HEK293 (cell line): Measurements from ENCODE around the gene GCFC2.

Experiments
- CTCF ChIA-PET: fragments of 350-600 bp; formaldehyde crosslinking; extraction: SDS; loops from one replicate; lab custom pipeline; 2021; ENCODE audit warnings: antibody characterized with exemption; lab: Yijun Ruan, JAX
- POLR2A ChIA-PET: fragments of 300-600 bp; formaldehyde crosslinking; extraction: SDS; loops from one replicate; lab custom pipeline; 2020; ENCODE audit warnings: antibody characterized with exemption, inconsistent platforms; lab: Yijun Ruan, JAX
- H3K27ac ChIP-seq: fragments of 200-500 bp; sonication (Bioruptor generic); 2 replicates; pipeline ENCODE4 v1.5.1; 2014; ENCODE audit warnings: low read depth, low read length, control low read depth, inconsistent platforms; ENCODE audit errors: extremely low read depth
- H3K36me3 ChIP-seq, 2 experiments: fragments of 200-500 bp in 1 of 2; sonication (Bioruptor generic) in 1 of 2; 1 replicate in 1 of 2; 2 replicates in 1 of 2; pipeline ENCODE4 v1.5.1; 2014 to 2017; ENCODE audit warnings: inconsistent platforms in 2 of 2, low read length in 2 of 2; ENCODE audit not compliant: control insufficient read depth in 2 of 2, insufficient read depth in 1 of 2
- H3K4me1 ChIP-seq: fragments of 200-500 bp; sonication (Bioruptor generic); 2 replicates; pipeline ENCODE4 v1.5.1; 2014; ENCODE audit warnings: mild to moderate bottlenecking, low read length, inconsistent platforms; ENCODE audit not compliant: control insufficient read depth, insufficient read depth
- H3K4me3 ChIP-seq: 2 replicates; pipeline ENCODE4 v1.5.1; 2011; ENCODE audit warnings: low read depth, mild to moderate bottlenecking, control low read depth, low read length, moderate library complexity
- H3K9me3 ChIP-seq: fragments of 200-500 bp; sonication (Bioruptor generic); 2 replicates; pipeline ENCODE4 v1.5.1; 2014; ENCODE audit warnings: low read depth, low read length, inconsistent platforms; ENCODE audit not compliant: control insufficient read depth, insufficient read depth
- BCL11A ChIP-seq: fragments of 450-650 bp; formaldehyde crosslinking; IDR thresholded peaks from 2 replicates; pipeline ENCODE4 v1.5.1; 2016; ENCODE audit warnings: low read depth, missing biosample characterization, missing genetic modification characterization
- EGR2 ChIP-seq: fragments of 450-650 bp; formaldehyde crosslinking; IDR thresholded peaks from 2 replicates; pipeline ENCODE4 v1.5.1; 2016; ENCODE audit warnings: low read depth, missing biosample characterization, missing genetic modification characterization
- GLI2 ChIP-seq: fragments of 450-650 bp; formaldehyde crosslinking; IDR thresholded peaks from 2 replicates; pipeline ENCODE4; 2017; ENCODE audit warnings: missing biosample characterization, missing genetic modification characterization, low read depth, borderline replicate concordance
- IKZF3 ChIP-seq: fragments of 450-650 bp; IDR thresholded peaks from 2 replicates; pipeline ENCODE4 v1.5.0; 2018; ENCODE audit warnings: missing biosample characterization, mild to moderate bottlenecking, missing genetic modification characterization, moderate library complexity
- KLF7 ChIP-seq: fragments of 450-650 bp; formaldehyde crosslinking; IDR thresholded peaks from 2 replicates; pipeline ENCODE4 v1.5.1; 2016; ENCODE audit warnings: missing biosample characterization, missing genetic modification characterization, borderline replicate concordance
- KLF8 ChIP-seq: fragments of 450-650 bp; formaldehyde crosslinking; IDR thresholded peaks from 2 replicates; pipeline ENCODE4 v1.5.1; 2016; ENCODE audit warnings: missing biosample characterization, missing genetic modification characterization
- OSR2 ChIP-seq: fragments of 450-650 bp; formaldehyde crosslinking; IDR thresholded peaks from 2 replicates; pipeline ENCODE4 v1.5.1; 2016; ENCODE audit warnings: missing biosample characterization, missing genetic modification characterization
- SALL2 ChIP-seq: fragments of 450-650 bp; formaldehyde crosslinking; IDR thresholded peaks from 2 replicates; pipeline ENCODE4 v1.5.0; 2017; ENCODE audit warnings: missing biosample characterization, mild to moderate bottlenecking, missing genetic modification characterization, borderline replicate concordance
- TCF7L2 ChIP-seq: IDR thresholded peaks from 2 replicates; pipeline ENCODE4 v1.6.1; 2011; ENCODE audit warnings: low read depth, mild to moderate bottlenecking, inconsistent platforms, low read length, moderate library complexity, borderline replicate concordance
- YY1 ChIP-seq: fragments of 450-650 bp; formaldehyde crosslinking; IDR thresholded peaks from 2 replicates; pipeline ENCODE4 v1.5.1; 2018; ENCODE audit warnings: missing biosample characterization, missing genetic modification characterization
- ZBTB8A ChIP-seq: fragments of 450-650 bp; formaldehyde crosslinking; IDR thresholded peaks from 2 replicates; pipeline ENCODE4 v1.5.1; 2016; ENCODE audit warnings: missing biosample characterization, missing genetic modification characterization
- ZNF169 ChIP-seq: fragments of 450-650 bp; formaldehyde crosslinking; IDR thresholded peaks from 2 replicates; pipeline ENCODE4 v1.5.1; 2016; ENCODE audit warnings: missing biosample characterization, missing genetic modification characterization
- ZNF174 ChIP-seq: fragments of 450-650 bp; formaldehyde crosslinking; IDR thresholded peaks from 2 replicates; pipeline ENCODE4 v1.5.0; 2017; ENCODE audit warnings: missing biosample characterization, mild to moderate bottlenecking, missing genetic modification characterization
- ZNF221 ChIP-seq: fragments of 450-650 bp; formaldehyde crosslinking; IDR thresholded peaks from 2 replicates; pipeline ENCODE4 v1.5.1; 2017; ENCODE audit warnings: missing biosample characterization, missing genetic modification characterization, borderline replicate concordance
- ZNF549 ChIP-seq: fragments of 450-650 bp; IDR thresholded peaks from 2 replicates; pipeline ENCODE4 v1.5.1; 2018; ENCODE audit warnings: missing biosample characterization, missing genetic modification characterization, mild to moderate bottlenecking, inconsistent platforms, moderate library complexity
- ZNF658 ChIP-seq: fragments of 450-650 bp; formaldehyde crosslinking; IDR thresholded peaks from 2 replicates; pipeline ENCODE4; 2016; ENCODE audit warnings: missing biosample characterization, missing genetic modification characterization
- ZNF747 ChIP-seq: fragments of 450-650 bp; formaldehyde crosslinking; IDR thresholded peaks from 2 replicates; pipeline ENCODE4 v1.5.1; 2016; ENCODE audit warnings: missing biosample characterization, missing genetic modification characterization
- ZNF837 ChIP-seq: fragments of 450-650 bp; formaldehyde crosslinking; IDR thresholded peaks from 2 replicates; pipeline ENCODE4 v1.5.1; 2016; ENCODE audit warnings: missing biosample characterization, missing genetic modification characterization
- TF ChIP-seq, protein P1 (sequence below): fragments of 450-650 bp; formaldehyde crosslinking; IDR thresholded peaks from 2 replicates; pipeline ENCODE4 v1.5.1; 2016; ENCODE audit warnings: missing biosample characterization, missing genetic modification characterization, borderline replicate concordance
- TF ChIP-seq, protein P2 (sequence below): fragments of 450-650 bp; IDR thresholded peaks from 2 replicates; pipeline ENCODE4 v1.5.1; 2018; ENCODE audit warnings: missing biosample characterization, missing genetic modification characterization
- TF ChIP-seq, protein P3 (sequence below): fragments of 450-650 bp; formaldehyde crosslinking; IDR thresholded peaks from 2 replicates; pipeline ENCODE4 v1.5.0; 2017; ENCODE audit warnings: missing biosample characterization, missing genetic modification characterization, borderline replicate concordance
- TF ChIP-seq, protein P4 (sequence below): fragments of 450-650 bp; formaldehyde crosslinking; IDR thresholded peaks from 2 replicates; pipeline ENCODE4 v1.5.1; 2016; ENCODE audit warnings: missing biosample characterization, missing genetic modification characterization
- TF ChIP-seq, protein P5 (sequence below): fragments of 450-650 bp; formaldehyde crosslinking; IDR thresholded peaks from 2 replicates; pipeline ENCODE4 v1.5.1; 2016; ENCODE audit warnings: missing biosample characterization, missing genetic modification characterization
- TF ChIP-seq, protein P6 (sequence below): fragments of 450-650 bp; formaldehyde crosslinking; IDR thresholded peaks from 2 replicates; pipeline ENCODE4 v1.5.1; 2016; ENCODE audit warnings: missing biosample characterization, missing genetic modification characterization

The GCFC2 gene

DNA sequence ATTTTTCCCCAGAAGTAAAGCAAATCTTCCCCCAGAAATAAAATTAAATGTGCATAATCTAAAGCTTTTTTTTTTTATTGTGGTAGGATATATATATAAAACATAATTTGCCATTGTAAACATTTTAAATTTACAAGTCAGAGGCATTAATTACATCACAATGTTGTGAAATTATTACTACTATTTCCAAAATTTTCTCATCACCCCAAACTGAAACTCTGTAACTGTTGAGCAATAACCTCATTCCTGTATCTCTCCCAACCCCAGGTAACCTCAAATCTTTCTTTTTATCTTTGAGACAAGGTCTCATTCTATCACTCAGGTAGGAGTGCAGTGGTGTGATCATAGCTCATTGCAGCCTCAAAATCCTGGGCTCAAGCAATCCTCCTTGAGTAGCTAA is 52.9 kb downstream of the GCFC2 start:
- Histone ChIP-seq H3K27ac (no peak overlapping the region), H3K36me3 (peaks cover 64 to 88% of the 10 kb centered on the region in 2 experiments), H3K4me1 (no peaks in the 10 kb centered on the region), H3K9me3 (no peaks in the 10 kb centered on the region), H3K4me3 (no peak overlapping the region)
- ChIA-PET POLR2A (interaction anchor here (1.0 kb wide), 1 partner anchor 11 kb away, joined by 3 read pairs; the partner anchor contains the start of gene MRPL19), CTCF (interaction anchor here (0.6 to 1.7 kb wide), 4 partner anchors 10 to 20 kb away, joined by 3 to 4 read pairs (median 4); no protein-coding TSS in a partner anchor)
- TF ChIP-seq IKZF3 (tag by site-specific recombination): no peak
- no peak for TF ChIP-seq SALL2 (tag by site-specific recombination)
- TF ChIP-seq, protein P1, sequence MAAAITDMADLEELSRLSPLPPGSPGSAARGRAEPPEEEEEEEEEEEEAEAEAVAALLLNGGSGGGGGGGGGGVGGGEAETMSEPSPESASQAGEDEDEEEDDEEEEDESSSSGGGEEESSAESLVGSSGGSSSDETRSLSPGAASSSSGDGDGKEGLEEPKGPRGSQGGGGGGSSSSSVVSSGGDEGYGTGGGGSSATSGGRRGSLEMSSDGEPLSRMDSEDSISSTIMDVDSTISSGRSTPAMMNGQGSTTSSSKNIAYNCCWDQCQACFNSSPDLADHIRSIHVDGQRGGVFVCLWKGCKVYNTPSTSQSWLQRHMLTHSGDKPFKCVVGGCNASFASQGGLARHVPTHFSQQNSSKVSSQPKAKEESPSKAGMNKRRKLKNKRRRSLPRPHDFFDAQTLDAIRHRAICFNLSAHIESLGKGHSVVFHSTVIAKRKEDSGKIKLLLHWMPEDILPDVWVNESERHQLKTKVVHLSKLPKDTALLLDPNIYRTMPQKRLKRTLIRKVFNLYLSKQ (tag by site-specific recombination): no peak
- no peak for TF ChIP-seq ZNF174 (tag by site-specific recombination)
- no peak for TF ChIP-seq YY1 (tag by site-specific recombination)
- TF ChIP-seq, protein P2, sequence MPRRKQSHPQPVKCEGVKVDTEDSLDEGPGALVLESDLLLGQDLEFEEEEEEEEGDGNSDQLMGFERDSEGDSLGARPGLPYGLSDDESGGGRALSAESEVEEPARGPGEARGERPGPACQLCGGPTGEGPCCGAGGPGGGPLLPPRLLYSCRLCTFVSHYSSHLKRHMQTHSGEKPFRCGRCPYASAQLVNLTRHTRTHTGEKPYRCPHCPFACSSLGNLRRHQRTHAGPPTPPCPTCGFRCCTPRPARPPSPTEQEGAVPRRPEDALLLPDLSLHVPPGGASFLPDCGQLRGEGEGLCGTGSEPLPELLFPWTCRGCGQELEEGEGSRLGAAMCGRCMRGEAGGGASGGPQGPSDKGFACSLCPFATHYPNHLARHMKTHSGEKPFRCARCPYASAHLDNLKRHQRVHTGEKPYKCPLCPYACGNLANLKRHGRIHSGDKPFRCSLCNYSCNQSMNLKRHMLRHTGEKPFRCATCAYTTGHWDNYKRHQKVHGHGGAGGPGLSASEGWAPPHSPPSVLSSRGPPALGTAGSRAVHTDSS (tag by site-specific recombination): no peak
- no peak for TF ChIP-seq KLF8 (tag by site-specific recombination)
- TF ChIP-seq ZNF658 (tag by site-specific recombination): no peak
- TF ChIP-seq GLI2: no peak
- TF ChIP-seq, protein P3, sequence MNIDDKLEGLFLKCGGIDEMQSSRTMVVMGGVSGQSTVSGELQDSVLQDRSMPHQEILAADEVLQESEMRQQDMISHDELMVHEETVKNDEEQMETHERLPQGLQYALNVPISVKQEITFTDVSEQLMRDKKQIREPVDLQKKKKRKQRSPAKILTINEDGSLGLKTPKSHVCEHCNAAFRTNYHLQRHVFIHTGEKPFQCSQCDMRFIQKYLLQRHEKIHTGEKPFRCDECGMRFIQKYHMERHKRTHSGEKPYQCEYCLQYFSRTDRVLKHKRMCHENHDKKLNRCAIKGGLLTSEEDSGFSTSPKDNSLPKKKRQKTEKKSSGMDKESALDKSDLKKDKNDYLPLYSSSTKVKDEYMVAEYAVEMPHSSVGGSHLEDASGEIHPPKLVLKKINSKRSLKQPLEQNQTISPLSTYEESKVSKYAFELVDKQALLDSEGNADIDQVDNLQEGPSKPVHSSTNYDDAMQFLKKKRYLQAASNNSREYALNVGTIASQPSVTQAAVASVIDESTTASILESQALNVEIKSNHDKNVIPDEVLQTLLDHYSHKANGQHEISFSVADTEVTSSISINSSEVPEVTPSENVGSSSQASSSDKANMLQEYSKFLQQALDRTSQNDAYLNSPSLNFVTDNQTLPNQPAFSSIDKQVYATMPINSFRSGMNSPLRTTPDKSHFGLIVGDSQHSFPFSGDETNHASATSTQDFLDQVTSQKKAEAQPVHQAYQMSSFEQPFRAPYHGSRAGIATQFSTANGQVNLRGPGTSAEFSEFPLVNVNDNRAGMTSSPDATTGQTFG (tag by site-specific recombination): no peak
- TF ChIP-seq BCL11A: no peak
- TF ChIP-seq EGR2: no peak
- TF ChIP-seq, protein P4, sequence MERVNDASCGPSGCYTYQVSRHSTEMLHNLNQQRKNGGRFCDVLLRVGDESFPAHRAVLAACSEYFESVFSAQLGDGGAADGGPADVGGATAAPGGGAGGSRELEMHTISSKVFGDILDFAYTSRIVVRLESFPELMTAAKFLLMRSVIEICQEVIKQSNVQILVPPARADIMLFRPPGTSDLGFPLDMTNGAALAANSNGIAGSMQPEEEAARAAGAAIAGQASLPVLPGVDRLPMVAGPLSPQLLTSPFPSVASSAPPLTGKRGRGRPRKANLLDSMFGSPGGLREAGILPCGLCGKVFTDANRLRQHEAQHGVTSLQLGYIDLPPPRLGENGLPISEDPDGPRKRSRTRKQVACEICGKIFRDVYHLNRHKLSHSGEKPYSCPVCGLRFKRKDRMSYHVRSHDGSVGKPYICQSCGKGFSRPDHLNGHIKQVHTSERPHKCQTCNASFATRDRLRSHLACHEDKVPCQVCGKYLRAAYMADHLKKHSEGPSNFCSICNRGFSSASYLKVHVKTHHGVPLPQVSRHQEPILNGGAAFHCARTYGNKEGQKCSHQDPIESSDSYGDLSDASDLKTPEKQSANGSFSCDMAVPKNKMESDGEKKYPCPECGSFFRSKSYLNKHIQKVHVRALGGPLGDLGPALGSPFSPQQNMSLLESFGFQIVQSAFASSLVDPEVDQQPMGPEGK (tag by site-specific recombination): no peak
- TF ChIP-seq, all 188 proteins: peak for 0

DNA sequence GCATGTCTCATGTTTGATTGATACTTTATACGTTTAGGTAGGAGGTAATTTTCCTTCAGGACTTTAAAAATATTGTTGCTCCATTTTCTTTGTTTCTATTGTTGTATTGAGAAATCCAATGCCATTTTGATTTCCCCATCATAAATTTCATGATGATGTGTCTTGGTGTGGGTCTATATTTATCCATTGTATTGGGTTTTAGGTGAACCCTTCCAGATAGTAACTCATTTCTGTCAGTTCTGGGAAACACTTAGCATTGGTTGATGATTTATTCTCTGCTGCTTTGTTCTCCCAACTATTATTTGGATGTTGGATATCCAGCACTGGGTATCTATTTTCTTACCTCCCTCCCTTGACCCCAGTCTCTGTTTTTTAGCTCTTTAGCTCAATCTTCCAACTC is 54.2 kb downstream of the GCFC2 start:
- Histone ChIP-seq H3K4me1 (no peaks in the 10 kb centered on the region), H3K36me3 (peaks cover 64 to 88% of the 10 kb centered on the region in 2 experiments), H3K9me3 (no peaks in the 10 kb centered on the region), H3K4me3 (no peak overlapping the region), H3K27ac (no peak overlapping the region)
- ChIA-PET CTCF (interaction anchor here (0.6 to 3.1 kb wide), 5 partner anchors 13 to 192 kb away, joined by 3 to 16 read pairs (median 4); no protein-coding TSS in a partner anchor), POLR2A (interaction anchor here (1.0 kb wide), 1 partner anchor 10 kb away, joined by 3 read pairs; the partner anchor contains the start of gene MRPL19)
- TF ChIP-seq ZNF221 (tag by site-specific recombination) (no peak), ZNF169 (tag by site-specific recombination) (no peak), TCF7L2 (no peak), OSR2 (tag by site-specific recombination) (no peak), ZNF549 (tag by site-specific recombination) (no peak), ZNF747 (tag by site-specific recombination) (no peak), KLF7 (tag by site-specific recombination) (no peak), ZBTB8A (no peak), ZNF837 (tag by site-specific recombination) (no peak)
- TF ChIP-seq, protein P5, sequence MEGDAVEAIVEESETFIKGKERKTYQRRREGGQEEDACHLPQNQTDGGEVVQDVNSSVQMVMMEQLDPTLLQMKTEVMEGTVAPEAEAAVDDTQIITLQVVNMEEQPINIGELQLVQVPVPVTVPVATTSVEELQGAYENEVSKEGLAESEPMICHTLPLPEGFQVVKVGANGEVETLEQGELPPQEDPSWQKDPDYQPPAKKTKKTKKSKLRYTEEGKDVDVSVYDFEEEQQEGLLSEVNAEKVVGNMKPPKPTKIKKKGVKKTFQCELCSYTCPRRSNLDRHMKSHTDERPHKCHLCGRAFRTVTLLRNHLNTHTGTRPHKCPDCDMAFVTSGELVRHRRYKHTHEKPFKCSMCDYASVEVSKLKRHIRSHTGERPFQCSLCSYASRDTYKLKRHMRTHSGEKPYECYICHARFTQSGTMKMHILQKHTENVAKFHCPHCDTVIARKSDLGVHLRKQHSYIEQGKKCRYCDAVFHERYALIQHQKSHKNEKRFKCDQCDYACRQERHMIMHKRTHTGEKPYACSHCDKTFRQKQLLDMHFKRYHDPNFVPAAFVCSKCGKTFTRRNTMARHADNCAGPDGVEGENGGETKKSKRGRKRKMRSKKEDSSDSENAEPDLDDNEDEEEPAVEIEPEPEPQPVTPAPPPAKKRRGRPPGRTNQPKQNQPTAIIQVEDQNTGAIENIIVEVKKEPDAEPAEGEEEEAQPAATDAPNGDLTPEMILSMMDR: no peak
- TF ChIP-seq, protein P6, sequence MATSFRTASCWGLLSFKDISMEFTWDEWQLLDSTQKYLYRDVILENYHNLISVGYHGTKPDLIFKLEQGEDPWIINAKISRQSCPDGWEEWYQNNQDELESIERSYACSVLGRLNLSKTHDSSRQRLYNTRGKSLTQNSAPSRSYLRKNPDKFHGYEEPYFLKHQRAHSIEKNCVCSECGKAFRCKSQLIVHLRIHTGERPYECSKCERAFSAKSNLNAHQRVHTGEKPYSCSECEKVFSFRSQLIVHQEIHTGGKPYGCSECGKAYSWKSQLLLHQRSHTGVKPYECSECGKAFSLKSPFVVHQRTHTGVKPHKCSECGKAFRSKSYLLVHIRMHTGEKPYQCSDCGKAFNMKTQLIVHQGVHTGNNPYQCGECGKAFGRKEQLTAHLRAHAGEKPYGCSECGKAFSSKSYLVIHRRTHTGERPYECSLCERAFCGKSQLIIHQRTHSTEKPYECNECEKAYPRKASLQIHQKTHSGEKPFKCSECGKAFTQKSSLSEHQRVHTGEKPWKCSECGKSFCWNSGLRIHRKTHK (tag by site-specific recombination): no peak
